Stimulated activated naive CD8-positive, alpha-beta T cell treated with anti-CD3 and anti-CD28 coated beads, Interleukin-15, Interleukin-2, amounts not matched to agents 100 ng/mL and 50 ng/mL, for 24 hours (primary cell): ENCODE results near the gene TMEM156.
"Not testable (repeated sequence)": the region's sequence is repeated elsewhere in the genome, so short reads cannot be mapped to it uniquely, and the experiment has no call there.

Source experiments
- H3K27ac Mint-ChIP-seq: one replicate; pipeline ENCODE4 v1.8.0; 2021; ENCODE audit warnings: mild to moderate bottlenecking, mixed read lengths
- H3K27me3 Mint-ChIP-seq: one replicate; pipeline ENCODE4 v1.8.0; 2021; ENCODE audit warnings: mixed read lengths
- H3K36me3 Mint-ChIP-seq: one replicate; pipeline ENCODE4 v1.8.0; 2021; ENCODE audit warnings: low read depth, mixed read lengths
- H3K4me1 Mint-ChIP-seq: one replicate; pipeline ENCODE4 v1.8.0; 2021; ENCODE audit warnings: low read depth, mixed read lengths
- H3K4me3 Mint-ChIP-seq: one replicate; pipeline ENCODE4 v1.8.0; 2021; ENCODE audit warnings: mild to moderate bottlenecking, mixed read lengths
- H3K9me3 Mint-ChIP-seq: one replicate; pipeline ENCODE4 v1.8.0; 2021; ENCODE audit warnings: mixed read lengths

Gene TMEM156

DNA sequence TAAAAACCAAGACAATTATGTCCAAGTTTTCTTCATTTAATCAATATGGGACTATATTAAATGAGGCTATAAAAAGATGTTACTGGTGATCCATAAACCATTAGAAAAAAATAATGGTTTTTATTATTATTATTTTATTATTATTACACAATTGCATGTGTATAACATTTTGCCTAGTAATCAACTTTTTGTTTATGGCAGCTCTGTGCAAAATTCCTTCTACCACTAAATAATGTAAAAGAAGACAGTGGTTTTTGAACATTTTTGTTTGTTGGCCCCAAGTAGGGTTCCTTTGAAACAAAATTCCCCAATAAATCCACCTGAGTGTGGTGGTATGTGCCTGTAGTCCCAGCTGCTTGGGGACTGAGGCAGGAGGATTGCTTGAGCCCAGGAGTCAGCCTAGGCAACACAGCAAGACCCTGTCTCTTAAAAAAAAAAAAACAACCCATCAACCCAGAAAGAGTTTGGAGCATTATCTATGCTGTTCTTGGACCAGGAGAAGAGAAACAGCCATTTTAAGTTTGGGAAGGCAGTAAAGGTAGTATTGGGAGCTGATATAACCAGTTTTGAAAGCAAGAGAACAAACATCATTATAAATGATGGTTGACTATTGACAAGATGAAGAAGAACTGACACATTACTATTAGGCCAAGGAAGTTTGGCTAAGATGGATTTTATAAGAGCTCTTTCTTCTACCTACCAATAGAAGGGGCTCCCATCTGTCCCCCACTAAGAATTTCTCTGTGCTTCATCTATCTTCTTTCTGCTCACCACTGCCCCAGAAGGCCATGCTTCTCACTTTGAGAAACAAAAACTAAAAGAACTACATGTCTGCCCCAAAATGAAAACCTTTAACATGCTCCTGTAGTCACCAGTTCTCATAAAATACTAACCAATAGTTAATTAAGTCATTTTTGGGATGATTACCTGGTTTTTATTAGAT lies 2.2 kb downstream of the TMEM156 start:
- peaks cover 60% of the 10 kb centered on the region for H3K4me1 Mint-ChIP-seq
- H3K9me3 Mint-ChIP-seq: no peaks in the 10 kb centered on the region

DNA sequence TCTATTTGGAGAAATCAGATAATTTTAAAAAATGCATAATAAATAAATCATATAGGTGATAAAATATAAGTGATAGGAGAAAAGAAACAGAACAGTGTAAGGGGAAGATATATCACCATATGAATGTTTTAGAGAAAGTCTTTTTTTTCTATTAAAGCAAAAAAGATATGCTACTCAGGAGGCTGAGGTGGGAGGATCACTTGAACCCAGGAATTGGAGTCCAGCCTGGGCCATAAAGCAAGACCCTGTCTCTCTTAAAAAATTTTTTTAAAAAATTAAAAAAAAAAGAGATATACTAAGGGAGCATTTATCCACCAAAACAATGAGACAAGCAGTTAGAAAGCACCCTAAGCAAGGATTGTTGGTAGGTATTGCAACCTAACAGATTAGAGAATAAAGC lies 6.1 kb downstream of the TMEM156 start:
- Mint-ChIP-seq H3K27ac (no peak overlapping the region), H3K4me1 (peaks cover 37% of the 10 kb centered on the region), H3K9me3 (peaks cover 3% of the 10 kb centered on the region), H3K4me3 (no peak overlapping the region), H3K36me3 (peaks cover 17% of the 10 kb centered on the region), H3K27me3 (no peaks in the 10 kb centered on the region)

More for the DNA sequence above, 2.2 kb downstream of the TMEM156 start:
- Mint-ChIP-seq H3K27ac (peak overlapping the region; percentile 93), H3K4me3 (peak overlapping the region; percentile 84), H3K36me3 (no peaks in the 10 kb centered on the region), H3K27me3 (no peaks in the 10 kb centered on the region)

DNA sequence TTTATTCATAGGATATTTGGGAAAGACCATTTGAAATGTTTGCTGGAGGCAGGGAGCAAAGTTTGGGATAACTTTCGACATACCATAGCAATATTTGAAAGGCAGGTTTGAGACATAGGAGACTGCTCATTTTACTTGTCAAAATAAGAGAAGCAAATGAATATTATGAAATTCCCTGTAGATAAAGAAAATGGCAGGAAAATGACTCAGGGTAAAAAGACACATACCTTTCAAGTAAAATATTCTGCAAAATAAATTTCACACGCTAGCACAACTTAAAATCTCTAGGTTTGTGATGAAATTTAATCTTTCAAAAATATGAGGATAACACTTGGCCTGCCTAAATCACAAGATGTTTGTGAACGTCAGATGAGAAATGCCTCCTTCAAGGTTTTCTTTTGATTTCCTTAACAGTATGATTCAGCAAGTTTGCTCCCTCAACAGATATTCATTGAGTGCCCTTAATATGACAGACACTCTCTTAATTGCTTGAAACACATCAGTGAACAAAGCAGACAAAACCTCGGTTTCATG lies 6.6 kb downstream of the TMEM156 start:
- H3K4me1 Mint-ChIP-seq: peaks cover 36% of the 10 kb centered on the region

DNA sequence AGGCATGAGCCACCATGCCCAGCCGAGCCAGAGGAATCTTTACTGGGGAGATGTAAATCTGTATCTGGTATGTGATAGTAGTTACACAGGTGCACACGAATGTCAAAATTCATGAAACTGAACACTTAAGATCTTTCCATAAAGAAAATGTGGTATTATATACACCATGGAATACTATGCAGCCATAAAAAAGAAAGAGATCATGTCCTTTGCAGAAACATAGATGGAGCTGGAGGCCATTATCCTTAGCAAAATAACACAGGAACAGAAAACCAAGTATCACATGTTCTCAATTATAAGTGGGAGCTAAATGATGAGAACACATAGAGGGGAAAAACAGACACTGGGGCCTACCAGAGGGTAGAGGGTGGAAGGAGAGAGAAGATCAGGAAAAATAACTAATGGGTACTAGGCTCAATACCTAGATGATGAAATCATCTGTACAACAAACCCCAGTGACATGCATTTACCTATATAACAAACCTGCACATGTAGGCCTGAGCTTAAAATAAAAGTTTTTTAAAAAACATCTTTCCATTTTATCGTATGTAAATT lies 7.8 kb downstream of the TMEM156 start:
- H3K27ac Mint-ChIP-seq: no peak overlapping the region
- no peak overlapping the region for H3K4me3 Mint-ChIP-seq
- no peaks in the 10 kb centered on the region for H3K27me3 Mint-ChIP-seq
- H3K4me1 Mint-ChIP-seq: peaks cover 28% of the 10 kb centered on the region
- peaks cover 3% of the 10 kb centered on the region for H3K9me3 Mint-ChIP-seq
- peaks cover 17% of the 10 kb centered on the region for H3K36me3 Mint-ChIP-seq

More for the DNA sequence above, 6.6 kb downstream of the TMEM156 start:
- peaks cover 3% of the 10 kb centered on the region for H3K9me3 Mint-ChIP-seq
- no peak overlapping the region for H3K27ac Mint-ChIP-seq
- H3K4me3 Mint-ChIP-seq: no peak overlapping the region
- no peaks in the 10 kb centered on the region for H3K27me3 Mint-ChIP-seq
- peaks cover 17% of the 10 kb centered on the region for H3K36me3 Mint-ChIP-seq

DNA sequence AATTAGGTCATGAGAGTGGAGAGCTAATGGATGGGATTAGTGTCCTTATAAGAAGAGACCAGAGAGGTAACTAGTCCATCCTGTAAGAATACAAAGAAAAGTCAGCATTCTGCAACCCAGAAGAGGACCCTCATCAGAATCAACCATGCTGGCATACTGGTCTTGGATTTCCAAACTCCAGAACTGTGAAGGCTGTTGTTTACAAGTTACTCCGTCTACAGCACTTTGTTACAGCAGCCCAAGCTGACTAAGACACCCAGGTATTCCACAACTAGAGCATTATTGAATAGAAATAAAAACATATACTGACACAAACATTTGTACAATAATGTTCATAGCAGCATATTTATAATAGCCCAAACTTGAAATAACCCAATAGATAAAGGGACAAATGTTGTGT lies 9.2 kb downstream of the TMEM156 start:
- Mint-ChIP-seq H3K9me3 (peaks cover 6% of the 10 kb centered on the region), H3K27me3 (no peaks in the 10 kb centered on the region), H3K36me3 (peaks cover 21% of the 10 kb centered on the region), H3K4me1 (peaks cover 16% of the 10 kb centered on the region), H3K4me3 (no peak overlapping the region), H3K27ac (no peak overlapping the region)

DNA sequence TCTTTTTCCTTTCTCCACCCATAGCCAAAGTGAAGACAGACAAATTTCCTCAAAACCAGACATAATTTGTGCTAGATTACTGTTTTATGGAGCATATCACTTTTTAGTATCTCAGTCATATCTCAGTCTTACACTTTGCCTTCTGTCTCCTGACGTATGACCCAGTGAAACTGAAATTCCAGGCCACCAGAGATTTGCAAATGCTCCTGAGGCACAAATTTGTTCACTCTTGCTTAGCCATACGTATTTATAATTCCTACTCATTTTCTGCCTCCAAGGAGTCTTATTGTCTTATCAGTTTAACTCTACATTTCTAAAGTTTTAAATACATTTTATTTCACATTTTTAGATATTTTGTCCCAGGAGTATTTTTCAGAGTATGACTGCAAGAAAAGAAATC lies 10.0 kb downstream of the TMEM156 start:
- H3K9me3 Mint-ChIP-seq: peaks cover 6% of the 10 kb centered on the region
- H3K27me3 Mint-ChIP-seq: no peaks in the 10 kb centered on the region
- no peak overlapping the region for H3K4me3 Mint-ChIP-seq
- peaks cover 14% of the 10 kb centered on the region for H3K4me1 Mint-ChIP-seq
- H3K36me3 Mint-ChIP-seq: peaks cover 21% of the 10 kb centered on the region
- no peak overlapping the region for H3K27ac Mint-ChIP-seq

DNA sequence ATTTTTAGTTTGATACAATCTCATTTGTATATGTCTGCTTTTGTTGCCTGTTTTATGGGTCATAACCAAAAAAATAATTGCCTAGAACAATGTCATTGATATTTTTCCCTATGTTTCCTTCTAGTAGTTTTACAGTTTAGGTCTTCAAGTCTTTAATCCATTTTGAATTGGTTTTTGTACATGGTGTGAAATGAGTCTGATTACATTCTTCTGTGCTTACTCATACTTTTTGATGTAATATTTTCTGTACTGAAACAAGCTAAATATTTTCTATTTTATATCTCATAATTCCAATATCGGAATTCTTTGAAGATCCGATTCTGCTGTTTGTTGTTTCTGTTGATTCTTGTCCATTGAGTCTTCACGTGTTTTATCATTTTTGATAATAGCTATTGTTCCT lies 10.6 kb downstream of the TMEM156 start:
- Mint-ChIP-seq H3K9me3 (peaks cover 8% of the 10 kb centered on the region), H3K4me3 (no peak overlapping the region), H3K27me3 (no peaks in the 10 kb centered on the region), H3K4me1 (peaks cover 11% of the 10 kb centered on the region), H3K27ac (no peak overlapping the region), H3K36me3 (peaks cover 23% of the 10 kb centered on the region)

DNA sequence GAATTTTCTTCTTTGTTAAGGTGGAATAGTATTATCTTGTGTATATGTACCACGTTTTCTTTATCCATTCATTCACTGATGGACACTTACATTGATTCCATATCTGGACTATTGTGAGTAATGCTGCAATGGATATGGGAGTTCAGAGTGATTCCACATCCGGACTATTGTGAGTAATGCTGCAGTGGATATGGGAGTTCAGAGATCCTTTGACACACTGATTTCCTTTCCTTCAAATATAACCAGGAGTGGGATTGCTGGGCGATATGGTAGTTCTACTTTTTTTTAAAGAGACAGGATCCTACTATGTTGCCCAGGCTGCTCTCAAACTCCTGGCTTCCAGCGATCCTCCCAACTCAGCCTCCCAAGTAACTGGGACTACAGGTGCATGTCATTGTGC lies 12.1 kb downstream of the TMEM156 start:
- Mint-ChIP-seq H3K36me3 (peaks cover 36% of the 10 kb centered on the region), H3K27ac (no peak overlapping the region), H3K4me3 (no peak overlapping the region), H3K9me3 (peaks cover 20% of the 10 kb centered on the region), H3K27me3 (no peaks in the 10 kb centered on the region), H3K4me1 (peaks cover 3% of the 10 kb centered on the region)

DNA sequence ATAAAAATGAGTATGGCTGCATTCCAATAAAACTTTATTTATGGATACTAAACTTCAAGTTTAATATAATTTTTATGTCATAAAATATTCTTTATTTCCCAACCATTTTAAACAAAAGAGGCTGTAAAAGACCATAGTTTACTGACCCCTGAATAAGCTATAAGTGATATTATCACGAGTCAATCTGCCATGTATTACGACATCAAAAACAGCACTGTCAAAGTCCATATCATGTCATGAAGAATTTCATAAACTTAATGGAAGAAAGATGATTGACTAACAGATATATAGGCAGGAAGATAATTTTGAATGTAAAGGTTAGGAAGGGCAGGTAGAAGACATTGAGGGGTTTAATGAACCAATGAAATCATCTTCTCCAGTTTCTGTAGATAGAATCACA lies 18.2 kb downstream of the TMEM156 start:
- H3K27ac Mint-ChIP-seq: no peak overlapping the region

DNA sequence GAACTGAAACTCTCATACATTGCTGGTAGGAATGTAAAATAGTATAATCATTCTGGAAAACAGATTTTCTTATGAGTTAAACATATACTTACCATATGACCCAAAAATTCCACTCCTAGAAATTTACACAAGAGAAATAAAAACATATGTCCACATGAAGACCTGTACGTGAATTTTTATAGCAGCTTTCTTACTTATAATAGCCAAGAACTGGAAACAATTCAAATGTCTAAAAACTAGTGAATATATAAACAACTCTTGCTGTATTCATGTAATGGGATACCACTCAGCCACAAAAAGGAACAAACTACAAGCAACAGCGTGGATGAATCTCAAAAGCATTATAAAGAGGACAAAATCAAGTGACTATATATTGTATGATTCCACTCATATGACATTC lies 27.5 kb downstream of the TMEM156 start:
- Mint-ChIP-seq H3K27ac (no peak overlapping the region), H3K27me3 (no peaks in the 10 kb centered on the region), H3K36me3 (peaks cover 16% of the 10 kb centered on the region), H3K4me3 (no peak overlapping the region), H3K9me3 (peaks cover under 1% of the 10 kb centered on the region), H3K4me1 (peaks cover 17% of the 10 kb centered on the region)

More for the DNA sequence above, 18.2 kb downstream of the TMEM156 start:
- Mint-ChIP-seq H3K36me3 (peaks cover 37% of the 10 kb centered on the region), H3K9me3 (peaks cover 29% of the 10 kb centered on the region), H3K4me1 (peaks cover 22% of the 10 kb centered on the region), H3K4me3 (no peak overlapping the region), H3K27me3 (no peaks in the 10 kb centered on the region)

DNA sequence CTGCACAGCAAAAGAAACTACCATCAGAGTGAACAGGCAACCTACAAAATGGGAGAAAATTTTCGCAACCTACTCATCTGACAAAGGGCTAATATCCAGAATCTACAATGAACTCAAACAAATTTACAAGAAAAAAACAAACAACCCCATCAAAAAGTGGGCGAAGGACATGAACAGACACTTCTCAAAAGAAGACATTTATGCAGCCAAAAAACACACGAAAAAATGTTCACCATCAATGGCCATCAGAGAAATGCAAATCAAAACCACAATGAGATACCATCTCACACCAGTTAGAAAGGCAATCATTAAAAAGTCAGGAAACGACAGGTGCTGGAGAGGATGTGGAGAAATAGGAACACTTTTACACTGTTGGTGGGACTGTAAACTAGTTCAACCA lies 30.2 kb downstream of the TMEM156 start:
- not testable (repeated sequence) for H3K27me3 Mint-ChIP-seq, H3K4me1 Mint-ChIP-seq

DNA sequence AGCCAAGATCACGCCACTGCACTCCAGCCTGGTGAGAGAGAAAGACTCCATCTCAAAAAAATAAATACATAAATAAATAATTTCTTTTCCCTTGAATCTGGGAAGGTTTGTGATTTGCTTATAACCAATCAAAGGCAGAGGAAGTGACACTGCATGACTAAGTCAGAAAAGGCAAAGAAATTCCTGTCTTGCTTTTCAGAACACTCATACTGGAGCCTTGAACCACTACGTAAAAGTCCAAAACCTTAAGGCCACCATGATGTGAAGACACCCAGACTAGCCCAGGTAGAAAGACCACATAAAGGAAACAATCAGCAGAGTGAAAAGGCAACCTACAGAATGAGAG lies 36.6 kb downstream of the TMEM156 start:
- Mint-ChIP-seq H3K36me3 (peaks cover 47% of the 10 kb centered on the region), H3K9me3 (peaks cover 4% of the 10 kb centered on the region), H3K27ac (no peak overlapping the region), H3K4me1 (no peaks in the 10 kb centered on the region), H3K27me3 (no peaks in the 10 kb centered on the region), H3K4me3 (no peak overlapping the region)

More for the DNA sequence above, 30.2 kb downstream of the TMEM156 start:
- peaks cover 29% of the 10 kb centered on the region for H3K36me3 Mint-ChIP-seq
- H3K27ac Mint-ChIP-seq, H3K9me3 Mint-ChIP-seq, H3K4me3 Mint-ChIP-seq: not testable (repeated sequence)

DNA sequence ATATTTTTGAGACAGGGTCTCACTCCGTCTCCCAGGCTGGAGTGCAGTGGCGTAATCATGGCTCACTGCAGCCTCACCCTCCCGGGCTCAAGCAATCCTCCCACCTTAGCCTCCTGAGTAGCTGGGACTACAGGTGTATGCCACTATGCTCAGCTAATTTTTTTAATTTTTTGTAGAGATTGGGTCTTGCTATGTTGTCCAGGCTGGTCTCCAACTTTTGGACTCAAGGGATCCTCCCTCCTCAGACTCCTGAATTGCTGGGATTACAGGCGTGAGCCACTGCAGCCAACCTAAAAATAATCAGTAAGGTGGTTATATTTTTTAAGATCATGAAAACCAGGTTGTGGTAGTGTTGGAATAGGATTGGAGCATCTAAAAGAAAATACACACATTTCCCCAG lies 38.1 kb downstream of the TMEM156 start:
- Mint-ChIP-seq H3K27ac (no peak overlapping the region), H3K4me1 (no peaks in the 10 kb centered on the region), H3K27me3 (no peaks in the 10 kb centered on the region), H3K4me3 (no peak overlapping the region), H3K36me3 (peaks cover 40% of the 10 kb centered on the region), H3K9me3 (no peaks in the 10 kb centered on the region)

DNA sequence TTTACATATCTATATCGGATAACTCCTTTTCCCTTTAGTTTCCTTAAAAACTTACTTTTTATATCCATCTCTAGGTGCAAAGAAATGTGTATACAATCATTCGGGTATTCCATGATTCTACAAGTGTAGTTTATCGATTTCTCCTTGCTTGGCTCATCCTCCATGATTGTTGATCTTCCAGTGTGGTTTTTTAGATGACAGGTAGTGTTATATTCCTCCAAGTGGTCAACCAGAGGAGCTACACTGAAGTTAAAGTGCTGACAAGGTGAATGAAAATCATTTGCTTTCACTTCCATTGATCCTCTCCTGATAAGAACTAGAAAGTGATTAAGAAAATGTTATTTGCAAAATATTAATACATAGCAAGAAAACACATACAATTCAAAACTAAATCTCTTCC lies 38.5 kb downstream of the TMEM156 start:
- Mint-ChIP-seq H3K27ac (no peak overlapping the region), H3K4me3 (no peak overlapping the region), H3K4me1 (peaks cover under 1% of the 10 kb centered on the region), H3K9me3 (no peaks in the 10 kb centered on the region), H3K36me3 (peaks cover 39% of the 10 kb centered on the region), H3K27me3 (no peaks in the 10 kb centered on the region)

DNA sequence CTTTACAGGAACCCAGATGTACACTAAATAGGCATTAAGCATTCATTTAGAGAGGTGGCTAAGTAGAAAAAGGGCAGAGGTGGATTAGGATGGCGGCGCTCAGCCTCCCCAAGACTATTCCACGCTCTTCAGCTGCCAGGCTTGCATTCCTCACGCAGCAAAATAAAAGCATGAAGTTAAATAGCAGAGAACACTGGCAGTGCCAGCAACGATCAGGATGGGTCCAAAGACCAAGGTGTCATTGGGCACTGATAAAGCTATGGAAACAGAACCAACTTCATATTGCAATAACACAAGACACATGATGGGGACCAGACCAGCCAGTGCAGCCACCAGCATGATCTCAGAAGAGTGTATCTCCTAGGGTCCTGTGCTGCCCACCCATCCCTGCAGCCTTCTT lies 42.0 kb downstream of the TMEM156 start:
- no peak overlapping the region for H3K4me3 Mint-ChIP-seq
- no peaks in the 10 kb centered on the region for H3K9me3 Mint-ChIP-seq
- peaks cover 35% of the 10 kb centered on the region for H3K36me3 Mint-ChIP-seq
- no peaks in the 10 kb centered on the region for H3K27me3 Mint-ChIP-seq
- no peak overlapping the region for H3K27ac Mint-ChIP-seq
- H3K4me1 Mint-ChIP-seq: peaks cover 24% of the 10 kb centered on the region
